K562 (cell line): ENCODE results near the gene PAIP2. TPM values are rescaled to one million over a fixed set of nuclear protein-coding genes. Genes with fewer than 3 reads are reported as not detected.

Experiments
- ARNT ChIP-seq, 2 experiments: fragments of 450-650 bp; IDR thresholded peaks; 2 replicates each; pipeline ENCODE4 v1.6.1; 2016; ENCODE audit warnings: mild to moderate bottlenecking in 1 of 2
- MBD2 ChIP-seq: sonication (generic); IDR thresholded peaks from 2 replicates; pipeline ENCODE4 v1.6.1; 2016; ENCODE audit warnings: low read depth, borderline replicate concordance
- MYNN ChIP-seq, 2 experiments: sonication (generic); formaldehyde crosslinking in 1 of 2; IDR thresholded peaks; 2 replicates each; pipeline versions ENCODE4 v1.5.0 to v1.6.1; 2016 to 2020; ENCODE audit warnings: antibody characterized with exemption in 1 of 2, missing genetic modification reagents in 1 of 2
- NR1H2 ChIP-seq: sonication (generic); formaldehyde crosslinking; IDR thresholded peaks from 2 replicates; pipeline ENCODE4 v1.4.0; 2020; ENCODE audit warnings: mild to moderate bottlenecking, missing genetic modification reagents
- PTTG1 ChIP-seq: fragments of 450-650 bp; IDR thresholded peaks from 2 replicates; pipeline ENCODE4 v1.6.1; 2016; ENCODE audit warnings: low read depth, mild to moderate bottlenecking, missing genetic modification characterization, missing compliant biosample characterization
- RBM17 ChIP-seq: fragments of 200-400 bp; formaldehyde crosslinking; IDR thresholded peaks from 2 replicates; pipeline ENCODE4 v1.6.1; 2017; ENCODE audit warnings: low read depth, mild to moderate bottlenecking, low read length, borderline replicate concordance
- SIX5 ChIP-seq, 2 experiments: IDR thresholded peaks; 2 replicates each; pipeline ENCODE4 v1.6.1; 2011; ENCODE audit warnings: low read length in 2 of 2, borderline replicate concordance in 1 of 2, low read depth in 1 of 2, mild to moderate bottlenecking in 1 of 2, moderate library complexity in 1 of 2; ENCODE audit not compliant: insufficient read depth in 1 of 2
- TOE1 ChIP-seq, 2 experiments: fragments of 450-650 bp in 1 of 2; sonication (generic) in 1 of 2; formaldehyde crosslinking in 1 of 2; IDR thresholded peaks; 2 replicates each; pipeline versions ENCODE4 v1.7.1 to v1.8.0; 2016 to 2022; ENCODE audit warnings: borderline replicate concordance in 2 of 2, mild to moderate bottlenecking in 2 of 2, antibody characterized with exemption in 1 of 2, inconsistent platforms in 1 of 2, low read depth in 1 of 2, missing genetic modification reagents in 1 of 2, moderate library complexity in 1 of 2
- XRCC4 ChIP-seq: IDR thresholded peaks from one replicate; pipeline ENCODE4 v1.6.1; 2011; ENCODE audit not compliant: insufficient read depth, insufficient read length; ENCODE audit errors: extremely low read depth
- ZNF12 ChIP-seq: sonication (generic); formaldehyde crosslinking; IDR thresholded peaks from 2 replicates; pipeline ENCODE4 v1.4.0; 2020; ENCODE audit warnings: mild to moderate bottlenecking, missing genetic modification reagents
- ZNF23 ChIP-seq: fragments of 250-450 bp; sonication (Bioruptor Pico); IDR thresholded peaks from 2 replicates; pipeline ENCODE4 v1.4.0; 2020; ENCODE audit warnings: mild to moderate bottlenecking
- ZNF354B ChIP-seq: fragments of 250-450 bp; sonication (Bioruptor Pico); IDR thresholded peaks from 2 replicates; pipeline ENCODE4 v1.4.0; 2020
- ZNF584 ChIP-seq: fragments of 200-800 bp; sonication (Bioruptor generic); IDR thresholded peaks from 2 replicates; pipeline ENCODE4 v1.6.1; 2016; ENCODE audit warnings: low read depth, mild to moderate bottlenecking, missing genetic modification characterization, missing compliant biosample characterization
- polyA plus RNA-seq, 8 experiments: library from polyadenylated mRNA; depleted of rRNA in 4 of 8; stranded (reverse) in 5 of 8; unstranded in 3 of 8; fragments of >200 nt; fragmentation: Nextera tagmentation in 2 of 8; fragmentation: Illumina TruSeq in 1 of 8; extraction: Ambion mirVana in 2 of 8; extraction: Trizol in 1 of 8; gene quantifications; 2 replicates each; pipeline versions ENCODE4 v1.2.1 to v1.2.3, GENCODE V29; 2011 to 2014; ENCODE audit warnings: inconsistent platforms in 1 of 8, missing spikeins in 1 of 8
- total RNA-seq, 7 experiments: library from RNA; depleted of rRNA in 6 of 7; stranded (reverse); fragments of >200 nt in 6 of 7; fragmentation: Illumina TruSeq in 2 of 7; extraction: Trizol in 2 of 7; gene quantifications; 2 replicates each; pipeline versions ENCODE4 v1.2.1 to v1.2.3, GENCODE V29; 2011 to 2021; ENCODE audit warnings: low replicate concordance in 1 of 7
- TF ChIP-seq, protein P1 (sequence below): sonication (generic); formaldehyde crosslinking; IDR thresholded peaks from 2 replicates; pipeline ENCODE4 v1.8.0; 2022; ENCODE audit warnings: missing genetic modification reagents, mild to moderate bottlenecking, borderline replicate concordance
- TF ChIP-seq, protein P2 (sequence below): IDR thresholded peaks from 2 replicates; pipeline ENCODE4 v1.6.1; 2012; ENCODE audit warnings: low read depth, low read length, improper control_type of control experiment, borderline replicate concordance
- TF ChIP-seq, protein P3 (sequence below): fragments of 250-450 bp; sonication (Bioruptor Pico); IDR thresholded peaks from 2 replicates; pipeline ENCODE4 v1.4.0; 2020
- TF ChIP-seq, protein P4 (sequence below): fragments of 250-450 bp; sonication (Bioruptor Pico); IDR thresholded peaks from 2 replicates; pipeline ENCODE4 v1.8.0; 2021; ENCODE audit warnings: mild to moderate bottlenecking, moderate library complexity
- TF ChIP-seq, protein P5 (sequence below): sonication (generic); formaldehyde crosslinking; IDR thresholded peaks from 2 replicates; pipeline ENCODE4 v1.8.0; 2023; ENCODE audit warnings: mild to moderate bottlenecking, missing genetic modification reagents

Gene PAIP2
- total and polyA plus RNA-seq, 9 of the 15 experiments (the other 6 are each of a cell fraction or from before 2014, with no cell fraction given): 78.3 to 187 (median 128) TPM

DNA sequence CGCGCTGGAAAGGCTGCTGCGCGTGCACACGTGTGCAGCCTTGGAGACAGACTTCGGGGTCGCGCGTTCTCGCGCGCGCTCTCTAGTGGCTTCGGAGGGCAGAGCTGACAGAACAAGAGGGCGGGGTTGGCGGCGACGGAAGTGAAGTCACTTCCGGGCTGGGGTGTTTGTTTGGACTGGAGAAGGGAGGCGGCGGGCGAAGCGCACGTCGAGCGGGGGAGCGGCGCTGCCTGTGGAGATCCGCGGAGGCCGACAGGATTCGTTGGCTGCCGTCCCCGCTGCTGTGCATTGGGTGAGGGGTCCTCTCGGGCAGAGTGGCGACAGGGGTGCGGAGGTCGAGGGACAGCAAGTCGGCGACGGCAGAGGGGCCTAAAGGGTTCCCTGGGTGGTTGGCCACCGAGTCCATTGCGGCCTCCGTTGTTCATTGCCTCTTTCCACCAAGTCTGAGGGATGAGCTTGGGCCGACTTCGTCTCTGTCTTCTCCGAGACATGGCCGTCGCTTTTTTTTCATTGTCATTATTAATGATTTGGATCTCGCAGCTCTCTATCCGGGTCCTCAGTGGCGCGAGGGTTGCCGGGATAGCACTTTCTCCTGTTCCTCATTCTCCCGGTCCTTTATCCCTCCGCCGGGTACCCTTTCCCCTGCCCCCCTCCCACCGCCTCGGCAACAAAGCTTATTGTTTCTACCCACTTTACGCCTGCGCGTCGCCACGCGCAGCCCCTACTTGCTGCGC, at the start of gene PAIP2 (continued):
- TF ChIP-seq, protein P1, sequence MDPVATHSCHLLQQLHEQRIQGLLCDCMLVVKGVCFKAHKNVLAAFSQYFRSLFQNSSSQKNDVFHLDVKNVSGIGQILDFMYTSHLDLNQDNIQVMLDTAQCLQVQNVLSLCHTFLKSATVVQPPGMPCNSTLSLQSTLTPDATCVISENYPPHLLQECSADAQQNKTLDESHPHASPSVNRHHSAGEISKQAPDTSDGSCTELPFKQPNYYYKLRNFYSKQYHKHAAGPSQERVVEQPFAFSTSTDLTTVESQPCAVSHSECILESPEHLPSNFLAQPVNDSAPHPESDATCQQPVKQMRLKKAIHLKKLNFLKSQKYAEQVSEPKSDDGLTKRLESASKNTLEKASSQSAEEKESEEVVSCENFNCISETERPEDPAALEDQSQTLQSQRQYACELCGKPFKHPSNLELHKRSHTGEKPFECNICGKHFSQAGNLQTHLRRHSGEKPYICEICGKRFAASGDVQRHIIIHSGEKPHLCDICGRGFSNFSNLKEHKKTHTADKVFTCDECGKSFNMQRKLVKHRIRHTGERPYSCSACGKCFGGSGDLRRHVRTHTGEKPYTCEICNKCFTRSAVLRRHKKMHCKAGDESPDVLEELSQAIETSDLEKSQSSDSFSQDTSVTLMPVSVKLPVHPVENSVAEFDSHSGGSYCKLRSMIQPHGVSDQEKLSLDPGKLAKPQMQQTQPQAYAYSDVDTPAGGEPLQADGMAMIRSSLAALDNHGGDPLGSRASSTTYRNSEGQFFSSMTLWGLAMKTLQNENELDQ: no peak
- TF ChIP-seq ZNF12 (CRISPR knock-in tag) (0 out of 2 replicates have a peak, but pooled peaks have one; percentile 6), ZNF23 (no peak), XRCC4 (no peak), RBM17 (no peak), MYNN (IDR thresholded peaks at IDR 0.05) (peak; percentile 62; the same call in 1 of the 2 replicates), MYNN (CRISPR knock-in tag; IDR thresholded peaks at IDR 0.05) (no peak), PTTG1 (tag) (no peak), ZNF584 (CRISPR knock-in tag) (peak; percentile 65; the same call in 1 of the 2 replicates), ARNT (IDR thresholded peaks at IDR 0.05) (no peak), TOE1 (IDR thresholded peaks at IDR 0.05; ENCODE audit: borderline replicate concordance) (peak; percentile 49; the same call in 1 of the 2 replicates), TOE1 (CRISPR knock-in tag; IDR thresholded peaks at IDR 0.05; ENCODE audit: borderline replicate concordance, low read depth) (peak; percentile 61; the same call in 1 of the 2 replicates), MBD2 (peak; percentile 84), ZNF354B (no peak), NR1H2 (CRISPR knock-in tag) (no peak), SIX5 (IDR thresholded peaks at IDR 0.05; ENCODE audit: borderline replicate concordance in 1 of 2, insufficient read depth in 1 of 2, low read depth in 1 of 2, low read length in 2 of 2) (no peak)
- TF ChIP-seq, protein P2, sequence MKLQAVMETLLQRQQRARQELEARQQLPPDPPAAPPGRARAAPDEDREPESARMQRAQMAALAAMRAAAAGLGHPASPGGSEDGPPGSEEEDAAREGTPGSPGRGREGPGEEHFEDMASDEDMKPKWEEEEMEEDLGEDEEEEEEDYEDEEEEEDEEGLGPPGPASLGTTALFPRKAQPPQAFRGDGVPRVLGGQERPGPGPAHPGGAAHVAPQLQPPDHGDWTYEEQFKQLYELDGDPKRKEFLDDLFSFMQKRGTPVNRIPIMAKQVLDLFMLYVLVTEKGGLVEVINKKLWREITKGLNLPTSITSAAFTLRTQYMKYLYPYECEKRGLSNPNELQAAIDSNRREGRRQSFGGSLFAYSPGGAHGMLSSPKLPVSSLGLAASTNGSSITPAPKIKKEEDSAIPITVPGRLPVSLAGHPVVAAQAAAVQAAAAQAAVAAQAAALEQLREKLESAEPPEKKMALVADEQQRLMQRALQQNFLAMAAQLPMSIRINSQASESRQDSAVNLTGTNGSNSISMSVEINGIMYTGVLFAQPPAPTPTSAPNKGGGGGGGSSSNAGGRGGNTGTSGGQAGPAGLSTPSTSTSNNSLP: no peak
- TF ChIP-seq, protein P3, sequence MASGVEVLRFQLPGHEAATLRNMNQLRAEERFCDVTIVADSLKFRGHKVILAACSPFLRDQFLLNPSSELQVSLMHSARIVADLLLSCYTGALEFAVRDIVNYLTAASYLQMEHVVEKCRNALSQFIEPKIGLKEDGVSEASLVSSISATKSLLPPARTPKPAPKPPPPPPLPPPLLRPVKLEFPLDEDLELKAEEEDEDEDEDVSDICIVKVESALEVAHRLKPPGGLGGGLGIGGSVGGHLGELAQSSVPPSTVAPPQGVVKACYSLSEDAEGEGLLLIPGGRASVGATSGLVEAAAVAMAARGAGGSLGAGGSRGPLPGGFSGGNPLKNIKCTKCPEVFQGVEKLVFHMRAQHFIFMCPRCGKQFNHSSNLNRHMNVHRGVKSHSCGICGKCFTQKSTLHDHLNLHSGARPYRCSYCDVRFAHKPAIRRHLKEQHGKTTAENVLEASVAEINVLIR: peak; percentile 75
- TF ChIP-seq, protein P4, sequence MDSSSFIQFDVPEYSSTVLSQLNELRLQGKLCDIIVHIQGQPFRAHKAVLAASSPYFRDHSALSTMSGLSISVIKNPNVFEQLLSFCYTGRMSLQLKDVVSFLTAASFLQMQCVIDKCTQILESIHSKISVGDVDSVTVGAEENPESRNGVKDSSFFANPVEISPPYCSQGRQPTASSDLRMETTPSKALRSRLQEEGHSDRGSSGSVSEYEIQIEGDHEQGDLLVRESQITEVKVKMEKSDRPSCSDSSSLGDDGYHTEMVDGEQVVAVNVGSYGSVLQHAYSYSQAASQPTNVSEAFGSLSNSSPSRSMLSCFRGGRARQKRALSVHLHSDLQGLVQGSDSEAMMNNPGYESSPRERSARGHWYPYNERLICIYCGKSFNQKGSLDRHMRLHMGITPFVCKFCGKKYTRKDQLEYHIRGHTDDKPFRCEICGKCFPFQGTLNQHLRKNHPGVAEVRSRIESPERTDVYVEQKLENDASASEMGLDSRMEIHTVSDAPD (CRISPR knock-in tag): no peak
- TF ChIP-seq, protein P5, sequence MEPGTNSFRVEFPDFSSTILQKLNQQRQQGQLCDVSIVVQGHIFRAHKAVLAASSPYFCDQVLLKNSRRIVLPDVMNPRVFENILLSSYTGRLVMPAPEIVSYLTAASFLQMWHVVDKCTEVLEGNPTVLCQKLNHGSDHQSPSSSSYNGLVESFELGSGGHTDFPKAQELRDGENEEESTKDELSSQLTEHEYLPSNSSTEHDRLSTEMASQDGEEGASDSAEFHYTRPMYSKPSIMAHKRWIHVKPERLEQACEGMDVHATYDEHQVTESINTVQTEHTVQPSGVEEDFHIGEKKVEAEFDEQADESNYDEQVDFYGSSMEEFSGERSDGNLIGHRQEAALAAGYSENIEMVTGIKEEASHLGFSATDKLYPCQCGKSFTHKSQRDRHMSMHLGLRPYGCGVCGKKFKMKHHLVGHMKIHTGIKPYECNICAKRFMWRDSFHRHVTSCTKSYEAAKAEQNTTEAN (CRISPR knock-in tag): no peak; the same call in 1 of the 2 replicates
